ENCODE measurements around the gene MAN1C1.

The MAN1C1 gene

DNA sequence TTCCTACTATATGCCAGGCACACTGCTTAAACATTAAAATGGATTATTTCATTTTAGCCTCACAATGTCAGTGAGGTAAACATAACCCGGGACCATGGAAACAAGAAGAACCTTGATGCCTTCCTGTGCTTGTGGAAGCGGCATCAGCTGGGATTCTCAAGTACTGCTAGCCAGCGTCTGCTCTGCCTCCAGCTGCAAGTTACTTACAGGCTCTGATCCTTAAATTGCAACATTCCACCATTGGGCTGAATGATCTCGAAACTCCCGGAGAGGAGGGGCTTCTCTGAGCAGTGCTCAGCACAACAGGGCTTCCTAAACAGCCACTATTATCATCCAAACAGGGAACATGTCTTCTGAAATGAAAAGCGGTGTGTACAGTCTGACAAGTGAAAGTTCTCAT lies 6.7 kb upstream of the MAN1C1 start:
- no peak overlapping the region for H3K9ac ChIP-seq
- no peaks in the 10 kb centered on the region for H4K20me1 ChIP-seq (ENCODE audit: insufficient read depth)
- no peak overlapping the region for H3K27ac ChIP-seq
- H3K4me3 ChIP-seq (IDR thresholded peaks at IDR 0.05; ENCODE audit: insufficient read depth, low read depth, low read length) = no peak overlapping the region
- H2AFZ ChIP-seq (ENCODE audit: low read depth) = no peak overlapping the region
- H3K36me3 ChIP-seq (ENCODE audit: insufficient read depth) = no peaks in the 10 kb centered on the region
- no peak for TF ChIP-seq CTCF (conservative IDR thresholded peaks at IDR 0.05; ENCODE audit: low read depth, low read length)
- H3K79me2 ChIP-seq (ENCODE audit: insufficient read depth, low read depth) = no peaks in the 10 kb centered on the region
- peaks cover 70% of the 10 kb centered on the region for H3K4me1 ChIP-seq (ENCODE audit: low read depth, poor library complexity, severe bottlenecking)
- H3K27me3 ChIP-seq (ENCODE audit: insufficient read depth, low read depth) = peaks cover 7% of the 10 kb centered on the region; the same call in 1 of the 2 replicates
- no peak overlapping the region for H3K4me2 ChIP-seq

DNA sequence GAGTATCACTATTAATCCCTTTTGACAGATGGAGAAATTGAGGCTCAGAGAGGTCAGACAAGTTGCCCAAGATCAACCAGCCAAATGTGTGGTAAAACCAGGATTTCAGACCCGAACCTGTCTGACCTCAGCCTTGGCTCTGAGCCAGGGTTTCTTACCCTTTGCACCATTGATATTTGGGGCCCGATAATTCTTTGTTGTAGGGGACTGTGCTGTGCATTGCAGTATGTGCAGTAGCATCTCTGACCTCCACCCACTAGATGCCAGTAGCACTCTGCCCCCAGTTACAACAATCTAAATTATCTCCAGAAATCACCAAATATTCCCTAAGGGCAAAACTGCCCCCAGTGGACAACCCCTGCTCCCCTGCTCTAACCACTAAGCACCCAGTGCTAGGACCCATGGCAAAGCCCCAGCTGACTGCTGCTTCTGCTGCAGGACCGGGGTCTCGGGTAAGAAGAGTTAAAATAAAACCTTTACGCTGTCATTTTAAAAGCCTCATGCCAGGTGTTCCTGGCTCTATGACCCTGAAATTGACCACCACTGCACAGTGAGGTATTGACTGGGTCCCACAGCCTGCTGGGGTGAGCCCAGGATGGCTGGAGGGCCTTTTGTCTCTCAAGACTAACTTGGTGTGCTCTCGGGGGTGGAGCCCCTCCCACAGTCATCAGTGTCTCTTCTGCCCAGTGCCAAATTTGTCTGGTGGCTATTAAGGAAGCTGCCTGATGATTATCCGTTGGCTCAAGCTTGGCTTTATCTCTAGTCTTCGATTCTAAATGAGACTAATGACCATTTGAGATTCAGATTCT lies 5.6 kb upstream of the MAN1C1 start:
- no peak overlapping the region for H3K9ac ChIP-seq
- H3K4me3 ChIP-seq (IDR thresholded peaks at IDR 0.05; ENCODE audit: insufficient read depth, low read depth, low read length) = no peak overlapping the region
- H3K27me3 ChIP-seq (ENCODE audit: insufficient read depth, low read depth) = peaks cover 7% of the 10 kb centered on the region; the same call in 1 of the 2 replicates
- no peaks in the 10 kb centered on the region for H4K20me1 ChIP-seq (ENCODE audit: insufficient read depth)
- H3K4me1 ChIP-seq (ENCODE audit: low read depth, poor library complexity, severe bottlenecking) = peaks cover 78% of the 10 kb centered on the region
- 0 out of 2 replicates have a peak, but pooled peaks have one; percentile 17 for TF ChIP-seq CTCF (conservative IDR thresholded peaks at IDR 0.05; ENCODE audit: low read depth, low read length)
- H3K27ac ChIP-seq = no peak overlapping the region
- H3K36me3 ChIP-seq (ENCODE audit: insufficient read depth) = no peaks in the 10 kb centered on the region
- H3K4me2 ChIP-seq = no peak overlapping the region; the same call in 1 of the 2 replicates
- no peaks in the 10 kb centered on the region for H3K79me2 ChIP-seq (ENCODE audit: insufficient read depth, low read depth)
- no peak overlapping the region for H2AFZ ChIP-seq (ENCODE audit: low read depth)

DNA sequence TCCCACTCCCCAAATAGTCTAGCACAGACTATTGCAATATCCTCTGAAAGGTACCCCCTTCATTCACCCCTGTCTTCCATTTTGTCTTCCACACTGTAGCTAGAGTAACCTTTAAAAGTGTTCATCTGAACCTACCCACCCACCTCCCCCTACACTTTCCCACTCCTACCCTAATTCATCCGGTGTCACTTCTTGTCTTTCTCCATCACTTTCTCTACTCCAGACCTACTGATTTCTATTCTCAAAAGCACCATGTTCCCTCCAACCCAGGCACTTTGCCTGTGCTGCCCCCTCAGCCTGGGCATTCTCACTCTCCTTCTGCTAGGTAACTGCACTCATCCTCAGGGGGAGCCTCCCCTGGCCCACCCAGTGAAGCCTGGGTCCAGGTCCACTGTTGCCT lies 4.7 kb upstream of the MAN1C1 start:
- no peaks in the 10 kb centered on the region for H3K79me2 ChIP-seq (ENCODE audit: insufficient read depth, low read depth)
- H3K27ac ChIP-seq = no peak overlapping the region
- no peak for TF ChIP-seq CTCF (conservative IDR thresholded peaks at IDR 0.05; ENCODE audit: low read depth, low read length)
- no peak overlapping the region for H3K9ac ChIP-seq
- peaks cover 7% of the 10 kb centered on the region; the same call in 1 of the 2 replicates for H3K27me3 ChIP-seq (ENCODE audit: insufficient read depth, low read depth)
- H3K4me2 ChIP-seq = no peak overlapping the region
- H4K20me1 ChIP-seq (ENCODE audit: insufficient read depth) = no peaks in the 10 kb centered on the region
- H3K36me3 ChIP-seq (ENCODE audit: insufficient read depth) = no peaks in the 10 kb centered on the region
- H3K4me1 ChIP-seq (ENCODE audit: low read depth, poor library complexity, severe bottlenecking) = peaks cover 70% of the 10 kb centered on the region
- no peak overlapping the region for H2AFZ ChIP-seq (ENCODE audit: low read depth)
- no peak overlapping the region for H3K4me3 ChIP-seq (IDR thresholded peaks at IDR 0.05; ENCODE audit: insufficient read depth, low read depth, low read length)

DNA sequence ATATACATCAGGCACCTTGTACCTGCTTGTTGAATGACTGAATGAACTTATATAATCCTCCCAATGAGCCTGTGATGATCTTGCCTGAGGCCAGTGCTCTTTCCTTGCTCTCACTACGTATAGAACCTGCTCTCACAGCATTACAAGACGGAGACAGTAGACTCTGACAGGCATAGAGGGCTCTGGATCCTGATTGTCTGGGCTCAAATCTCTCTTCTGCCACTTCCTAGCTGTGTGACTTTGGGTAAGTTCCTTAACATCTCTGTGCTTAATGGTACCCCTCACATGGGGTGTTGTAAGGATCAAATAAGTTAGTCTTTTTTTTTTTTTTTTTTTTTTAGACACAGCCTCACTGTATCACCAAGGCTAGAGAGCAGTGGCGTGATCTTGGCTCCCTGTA lies 4.2 kb upstream of the MAN1C1 start:
- Histone ChIP-seq H4K20me1 (ENCODE audit: insufficient read depth) (no peaks in the 10 kb centered on the region), H3K4me2 (no peak overlapping the region), H3K4me3 (IDR thresholded peaks at IDR 0.05; ENCODE audit: insufficient read depth, low read depth, low read length) (no peak overlapping the region), H3K4me1 (ENCODE audit: low read depth, poor library complexity, severe bottlenecking) (peaks cover 65% of the 10 kb centered on the region), H2AFZ (ENCODE audit: low read depth) (no peak overlapping the region), H3K79me2 (ENCODE audit: insufficient read depth, low read depth) (no peaks in the 10 kb centered on the region), H3K27me3 (ENCODE audit: insufficient read depth, low read depth) (peaks cover 7% of the 10 kb centered on the region; the same call in 1 of the 2 replicates), H3K9ac (no peak overlapping the region), H3K27ac (no peak overlapping the region), H3K36me3 (ENCODE audit: insufficient read depth) (no peaks in the 10 kb centered on the region)
- TF ChIP-seq CTCF (conservative IDR thresholded peaks at IDR 0.05; ENCODE audit: low read depth, low read length) = no peak
